Tibial nerve (tissue), 4 donors: Measurements from ENCODE around the gene BLOC1S4.

Source experiments
- CTCF ChIP-seq, 5 experiments: fragments of 200-600 bp in 3 of 5; fragments of 450-650 bp in 2 of 5; sonication (generic) in 3 of 5; IDR thresholded peaks; one replicate each; pipeline ENCODE4 v1.5.1; 2016 to 2019; ENCODE audit warnings: antibody characterized with exemption in 5 of 5, mild to moderate bottlenecking in 3 of 5, moderate library complexity in 2 of 5
- EP300 ChIP-seq, 2 donors: sonication (generic); formaldehyde crosslinking; IDR thresholded peaks; one replicate each; pipeline ENCODE4 v1.6.1; 2017; ENCODE audit warnings: antibody characterized with exemption in 2 of 2, mild to moderate bottlenecking in 1 of 2

- TF ChIP-seq CTCF (IDR thresholded peaks at IDR 0.05) (no peak), EP300 (IDR thresholded peaks at IDR 0.05) (peak in 1 of 2 donors; percentile 58)
Measured at GRCh38 chr4:6732441-6733357, 16.7 kb downstream of the BLOC1S4 start.
